Ascending aorta (tissue), 2 donors: ENCODE data around the gene SUCO. TPM values are rescaled to one million over a fixed set of nuclear protein-coding genes. Genes with fewer than 3 reads are reported as not detected.

Experiments
- DNase-seq, 2 donors: peaks; one replicate each; pipeline ENCODE4 v3.0.0-alpha.2; 2019; ENCODE audit warnings: low spot score in 2 of 2
- H3K27ac ChIP-seq, 2 donors: fragments of 200-600 bp; sonication (generic); one replicate each; pipeline ENCODE4 v1.5.1; 2016 to 2017; ENCODE audit warnings: mild to moderate bottlenecking in 1 of 2
- H3K27me3 ChIP-seq: fragments of 200-600 bp; sonication (generic); one replicate; pipeline ENCODE4 v1.5.1; 2017
- H3K36me3 ChIP-seq, 2 donors: fragments of 200-600 bp; sonication (generic); one replicate each; pipeline ENCODE4 v1.5.1; 2016
- H3K4me1 ChIP-seq, 2 donors: fragments of 200-600 bp; sonication (generic); one replicate each; pipeline ENCODE4 v1.5.1; 2016 to 2017; ENCODE audit warnings: mild to moderate bottlenecking in 1 of 2
- H3K4me3 ChIP-seq, 2 donors: fragments of 200-600 bp; sonication (generic); one replicate each; pipeline ENCODE4 v1.5.1; 2016 to 2017; ENCODE audit warnings: mild to moderate bottlenecking in 1 of 2
- H3K9me3 ChIP-seq, 2 donors: fragments of 200-600 bp; sonication (generic); one replicate each; pipeline ENCODE4 v1.5.1; 2016
- intact Hi-C: fragments of 100-400 bp; cut with DNase I; formaldehyde crosslinking; loops from one replicate; pipeline ENCODE4 v1.15.1; 2023
- total RNA-seq: library from RNA; depleted of rRNA; stranded (reverse); fragments of >200 nt; gene quantifications from one replicate; pipeline ENCODE4 v1.1.0, GENCODE V29; 2016
- TF ChIP-seq, protein P1 (sequence below), 3 experiments: fragments of 200-600 bp in 2 of 3; fragments of 450-650 bp in 1 of 3; sonication (generic) in 2 of 3; IDR thresholded peaks; one replicate each; pipeline ENCODE4 v1.5.1; 2016 to 2019; ENCODE audit warnings: antibody characterized with exemption in 3 of 3, mild to moderate bottlenecking in 1 of 3, moderate library complexity in 1 of 3

The SUCO gene
- total RNA-seq, 1 donor from 2014 or later = 7.8 TPM

DNA sequence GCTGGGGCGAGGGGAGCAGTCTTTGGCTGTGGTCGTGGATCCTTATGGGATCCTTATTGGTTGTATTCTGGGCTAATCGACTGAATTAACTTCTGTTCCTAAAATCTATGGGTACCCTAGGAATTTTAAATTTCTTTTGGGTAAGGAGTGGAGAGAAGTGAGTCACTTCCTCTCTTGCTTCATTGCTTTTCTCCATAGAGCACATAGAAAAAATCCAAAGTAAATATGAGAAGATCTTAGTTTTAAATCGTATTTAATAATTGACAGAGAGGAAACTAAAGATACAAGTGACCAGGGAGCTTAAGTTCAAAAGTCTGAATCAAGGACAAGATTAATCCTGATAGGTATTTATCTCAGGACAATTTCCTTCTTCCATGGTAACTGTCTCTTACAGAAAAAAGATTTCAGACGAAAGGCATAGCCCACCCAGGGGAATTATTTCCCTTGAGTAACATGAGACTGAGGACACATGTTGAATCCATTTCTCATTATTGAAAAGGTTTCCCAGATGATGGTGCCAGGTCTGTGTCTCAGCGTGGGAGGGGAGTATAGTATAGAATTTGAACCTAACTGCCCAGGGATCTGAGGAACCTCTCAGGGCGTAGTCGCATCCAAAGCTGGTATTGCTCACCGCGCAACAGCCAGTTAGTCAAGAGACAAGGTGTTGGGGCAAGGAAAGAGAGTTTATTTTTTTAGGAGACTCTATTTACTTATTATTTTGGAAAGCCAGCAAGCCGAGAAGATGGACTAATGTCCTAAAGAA is 97.3 kb downstream of the SUCO start:
- Histone ChIP-seq H3K4me3 (no peak overlapping the region), H3K36me3 (no peaks in the 10 kb centered on the region), H3K27ac (no peak overlapping the region), H3K4me1 (no peaks in the 10 kb centered on the region), H3K27me3 (no peaks in the 10 kb centered on the region), H3K9me3 (no peaks in the 10 kb centered on the region)
- TF ChIP-seq, protein P1, sequence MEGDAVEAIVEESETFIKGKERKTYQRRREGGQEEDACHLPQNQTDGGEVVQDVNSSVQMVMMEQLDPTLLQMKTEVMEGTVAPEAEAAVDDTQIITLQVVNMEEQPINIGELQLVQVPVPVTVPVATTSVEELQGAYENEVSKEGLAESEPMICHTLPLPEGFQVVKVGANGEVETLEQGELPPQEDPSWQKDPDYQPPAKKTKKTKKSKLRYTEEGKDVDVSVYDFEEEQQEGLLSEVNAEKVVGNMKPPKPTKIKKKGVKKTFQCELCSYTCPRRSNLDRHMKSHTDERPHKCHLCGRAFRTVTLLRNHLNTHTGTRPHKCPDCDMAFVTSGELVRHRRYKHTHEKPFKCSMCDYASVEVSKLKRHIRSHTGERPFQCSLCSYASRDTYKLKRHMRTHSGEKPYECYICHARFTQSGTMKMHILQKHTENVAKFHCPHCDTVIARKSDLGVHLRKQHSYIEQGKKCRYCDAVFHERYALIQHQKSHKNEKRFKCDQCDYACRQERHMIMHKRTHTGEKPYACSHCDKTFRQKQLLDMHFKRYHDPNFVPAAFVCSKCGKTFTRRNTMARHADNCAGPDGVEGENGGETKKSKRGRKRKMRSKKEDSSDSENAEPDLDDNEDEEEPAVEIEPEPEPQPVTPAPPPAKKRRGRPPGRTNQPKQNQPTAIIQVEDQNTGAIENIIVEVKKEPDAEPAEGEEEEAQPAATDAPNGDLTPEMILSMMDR (IDR thresholded peaks at IDR 0.05) = no peak
- DNase-seq = no peak
- intact Hi-C loops = no loop called here

DNA sequence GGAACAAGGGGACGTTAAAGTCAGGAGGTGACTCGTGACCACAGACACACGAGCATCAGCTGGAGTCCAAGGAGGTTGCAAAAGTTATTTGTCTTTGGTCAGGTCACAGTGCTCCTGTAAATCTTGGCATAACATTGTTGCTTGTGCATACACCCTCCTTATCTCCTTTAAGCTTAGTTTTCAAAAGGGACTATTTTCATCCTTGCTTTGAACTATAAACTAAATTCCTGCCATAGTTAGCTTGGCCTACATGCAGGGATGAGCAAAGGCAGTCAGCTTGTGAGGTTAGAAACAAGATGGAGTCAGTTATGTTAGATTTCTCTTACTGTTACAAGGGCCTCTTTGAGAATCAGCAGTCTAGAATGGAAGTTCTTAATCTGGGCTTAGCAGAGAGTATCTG is 97.9 kb downstream of the SUCO start:
- Histone ChIP-seq H3K36me3 (no peaks in the 10 kb centered on the region), H3K9me3 (no peaks in the 10 kb centered on the region), H3K4me3 (no peak overlapping the region), H3K27ac (no peak overlapping the region), H3K27me3 (no peaks in the 10 kb centered on the region), H3K4me1 (no peaks in the 10 kb centered on the region)
- DNase-seq = no peak
- intact Hi-C loops = no loop called here
- TF ChIP-seq, protein P1 (IDR thresholded peaks at IDR 0.05) = no peak

DNA sequence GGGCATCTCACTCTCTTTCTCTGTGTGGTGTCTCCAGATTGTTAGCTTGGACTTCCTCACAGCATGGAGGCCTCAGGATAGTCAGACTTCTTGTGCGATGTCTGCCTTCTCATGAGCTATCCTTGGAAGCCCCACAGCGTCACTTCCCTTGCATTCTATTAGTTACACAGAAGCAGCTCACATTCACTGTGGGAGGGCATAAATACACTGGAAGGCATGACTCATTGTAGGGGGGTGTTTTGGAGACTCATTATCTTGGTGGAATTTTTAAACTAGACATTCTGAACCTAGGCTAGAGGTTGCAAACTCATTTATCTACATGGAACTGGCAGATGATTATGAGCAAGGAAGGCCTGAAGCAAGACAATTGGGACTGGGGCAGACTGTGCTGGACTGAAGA is 104.6 kb downstream of the SUCO start:
- Histone ChIP-seq H3K4me1 (no peaks in the 10 kb centered on the region), H3K36me3 (no peaks in the 10 kb centered on the region), H3K27me3 (no peaks in the 10 kb centered on the region), H3K9me3 (no peaks in the 10 kb centered on the region), H3K27ac (no peak overlapping the region), H3K4me3 (no peak overlapping the region)
- TF ChIP-seq, protein P1 (IDR thresholded peaks at IDR 0.05) = no peak
- DNase-seq = no peak
- intact Hi-C loops = no loop called here

DNA sequence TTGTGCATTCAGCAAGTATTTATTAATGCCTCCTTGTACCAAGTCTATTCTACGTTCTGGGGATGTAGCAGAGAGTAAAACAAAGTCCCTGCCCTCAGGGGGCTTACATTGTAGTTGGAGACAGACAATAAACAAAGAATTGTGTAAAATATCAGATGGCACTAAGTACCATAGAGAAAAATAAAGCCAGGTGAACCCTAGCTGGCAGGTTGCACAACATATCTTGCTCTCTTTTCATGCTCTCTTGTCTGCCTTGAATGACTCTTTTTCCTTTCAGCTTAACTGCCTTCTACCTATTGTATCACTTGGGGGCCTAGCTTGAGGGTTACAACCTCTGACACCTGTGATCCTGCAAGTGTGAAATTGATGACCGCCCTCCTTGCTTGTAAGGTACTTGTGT is 105.3 kb downstream of the SUCO start:
- Histone ChIP-seq H3K27ac (no peak overlapping the region), H3K27me3 (no peaks in the 10 kb centered on the region), H3K4me1 (no peaks in the 10 kb centered on the region), H3K4me3 (no peak overlapping the region), H3K9me3 (no peaks in the 10 kb centered on the region), H3K36me3 (no peaks in the 10 kb centered on the region)
- intact Hi-C loops = no loop called here
- no peak for DNase-seq
- TF ChIP-seq, protein P1 (IDR thresholded peaks at IDR 0.05) = no peak

DNA sequence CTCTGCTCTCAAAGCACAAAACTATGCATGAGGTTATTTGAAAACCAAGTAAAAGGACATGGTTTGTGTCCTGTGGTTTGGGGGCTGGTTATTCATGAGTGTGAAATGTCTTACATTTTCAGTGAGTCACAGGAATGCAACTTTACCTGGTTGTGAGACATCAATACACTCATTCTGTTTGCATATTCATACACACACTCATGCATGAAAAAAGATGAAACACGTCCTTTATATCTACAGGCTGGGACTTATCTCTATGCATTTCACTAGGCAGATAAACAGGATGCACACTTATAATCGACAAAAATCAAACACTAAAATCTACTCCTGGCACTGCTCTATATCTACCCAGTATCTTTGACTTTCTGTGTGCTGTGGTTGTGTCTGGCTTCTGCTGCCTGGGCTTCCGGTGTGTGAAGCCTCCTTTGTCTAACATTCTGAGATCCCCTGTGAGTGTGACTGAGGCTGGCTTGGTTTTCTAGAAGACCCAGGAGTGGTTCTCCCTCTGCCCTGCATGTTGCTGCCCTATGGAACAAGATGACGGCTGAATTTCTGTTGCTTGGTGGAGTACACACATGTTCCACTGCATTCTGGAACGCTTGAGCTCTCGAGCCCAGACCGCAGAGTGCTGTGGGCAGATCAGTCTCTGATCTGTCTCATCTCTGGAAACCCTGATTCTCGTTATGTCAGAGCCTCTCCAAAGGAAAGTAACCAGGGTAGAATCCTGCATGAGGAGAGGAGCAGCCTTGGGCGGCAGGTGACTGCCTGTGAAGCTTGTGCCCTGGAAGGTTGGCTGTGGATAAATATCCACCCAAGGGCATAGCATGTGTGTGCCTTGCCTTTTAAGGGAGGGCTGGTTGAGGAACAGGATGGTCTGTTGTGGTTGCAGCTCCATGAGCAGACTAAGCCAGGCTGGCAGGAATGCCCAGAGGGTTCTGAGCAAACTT is 106.2 kb downstream of the SUCO start:
- Histone ChIP-seq H3K27ac (no peak overlapping the region), H3K36me3 (no peaks in the 10 kb centered on the region), H3K4me3 (no peak overlapping the region), H3K9me3 (no peaks in the 10 kb centered on the region), H3K4me1 (no peaks in the 10 kb centered on the region), H3K27me3 (no peaks in the 10 kb centered on the region)
- TF ChIP-seq, protein P1 (IDR thresholded peaks at IDR 0.05) = no peak
- intact Hi-C loops = no loop called here
- no peak for DNase-seq
